Ascending aorta (tissue), 2 donors: ENCODE data around the gene SYNPO2. TPM values are rescaled to one million over a fixed set of nuclear protein-coding genes. Genes with fewer than 3 reads are reported as not detected.

Experiments
- DNase-seq, 2 donors: peaks; one replicate each; pipeline ENCODE4 v3.0.0-alpha.2; 2019; ENCODE audit warnings: low spot score in 2 of 2
- H3K27ac ChIP-seq, 2 donors: fragments of 200-600 bp; sonication (generic); one replicate each; pipeline ENCODE4 v1.5.1; 2016 to 2017; ENCODE audit warnings: mild to moderate bottlenecking in 1 of 2
- H3K27me3 ChIP-seq: fragments of 200-600 bp; sonication (generic); one replicate; pipeline ENCODE4 v1.5.1; 2017
- H3K36me3 ChIP-seq, 2 donors: fragments of 200-600 bp; sonication (generic); one replicate each; pipeline ENCODE4 v1.5.1; 2016
- H3K4me1 ChIP-seq, 2 donors: fragments of 200-600 bp; sonication (generic); one replicate each; pipeline ENCODE4 v1.5.1; 2016 to 2017; ENCODE audit warnings: mild to moderate bottlenecking in 1 of 2
- H3K4me3 ChIP-seq, 2 donors: fragments of 200-600 bp; sonication (generic); one replicate each; pipeline ENCODE4 v1.5.1; 2016 to 2017; ENCODE audit warnings: mild to moderate bottlenecking in 1 of 2
- H3K9me3 ChIP-seq, 2 donors: fragments of 200-600 bp; sonication (generic); one replicate each; pipeline ENCODE4 v1.5.1; 2016
- CTCF ChIP-seq, 3 experiments: fragments of 200-600 bp in 2 of 3; fragments of 450-650 bp in 1 of 3; sonication (generic) in 2 of 3; IDR thresholded peaks; one replicate each; pipeline ENCODE4 v1.5.1; 2016 to 2019; ENCODE audit warnings: antibody characterized with exemption in 3 of 3, mild to moderate bottlenecking in 1 of 3, moderate library complexity in 1 of 3
- intact Hi-C: fragments of 100-400 bp; cut with DNase I; formaldehyde crosslinking; loops from one replicate; pipeline ENCODE4 v1.15.1; 2023
- total RNA-seq: library from RNA; depleted of rRNA; stranded (reverse); fragments of >200 nt; gene quantifications from one replicate; pipeline ENCODE4 v1.1.0, GENCODE V29; 2016

Gene SYNPO2
- total RNA-seq, 1 donor from 2014 or later: 178 TPM

- DNase-seq: no peak
- Histone ChIP-seq H3K36me3 (no peaks in the 10 kb centered on the region), H3K4me1 (peaks cover 0 to 38% of the 10 kb centered on the region in 2 donors), H3K9me3 (no peaks in the 10 kb centered on the region), H3K4me3 (no peak overlapping the region), H3K27me3 (no peaks in the 10 kb centered on the region), H3K27ac (peak overlapping the region; percentile 79 to 81)
- intact Hi-C loops: loop anchor here (1.0 to 10.0 kb wide), 3 partner anchors 33 to 340 kb away; partner anchors contain the start of genes MYOZ2 and USP53
- TF ChIP-seq CTCF (IDR thresholded peaks at IDR 0.05): no peak
Observed at GRCh38 chr4:119104644-119105273, 216.1 kb downstream of the SYNPO2 start.

GRCh38 chr4:119105605-119106004, 217.0 kb downstream of the SYNPO2 start:
- H3K27ac ChIP-seq: peak overlapping the region; percentile 79 to 81
- H3K9me3 ChIP-seq: no peaks in the 10 kb centered on the region
- no peaks in the 10 kb centered on the region for H3K27me3 ChIP-seq
- DNase-seq: no peak
- no peak for TF ChIP-seq CTCF (IDR thresholded peaks at IDR 0.05)
- H3K36me3 ChIP-seq: no peaks in the 10 kb centered on the region
- intact Hi-C loops: loop anchor here (1.0 to 10.0 kb wide), 2 partner anchors 107 to 341 kb away; partner anchors contain the start of gene USP53
- H3K4me1 ChIP-seq: peaks cover 0 to 38% of the 10 kb centered on the region in 2 donors
- no peak overlapping the region for H3K4me3 ChIP-seq

- no peak overlapping the region for H3K4me3 ChIP-seq
- no peaks in the 10 kb centered on the region for H3K9me3 ChIP-seq
- TF ChIP-seq CTCF (IDR thresholded peaks at IDR 0.05): no peak
- intact Hi-C loops: loop anchor here (10.0 kb wide), 1 partner anchor 342 kb away; no protein-coding TSS in a partner anchor
- peaks cover 0 to 38% of the 10 kb centered on the region in 2 donors for H3K4me1 ChIP-seq
- peak overlapping the region; percentile 79 to 81 for H3K27ac ChIP-seq
- no peaks in the 10 kb centered on the region for H3K27me3 ChIP-seq
- no peak for DNase-seq
- H3K36me3 ChIP-seq: no peaks in the 10 kb centered on the region
Observed at GRCh38 chr4:119106036-119107000, 217.7 kb downstream of the SYNPO2 start.

GRCh38 chr4:119110121-119110520, 221.5 kb downstream of the SYNPO2 start:
- no peak for DNase-seq
- Histone ChIP-seq H3K27me3 (no peaks in the 10 kb centered on the region), H3K27ac (no peak overlapping the region), H3K4me3 (no peak overlapping the region), H3K9me3 (no peaks in the 10 kb centered on the region), H3K36me3 (no peaks in the 10 kb centered on the region), H3K4me1 (peaks cover 0 to 22% of the 10 kb centered on the region in 2 donors)
- TF ChIP-seq CTCF (IDR thresholded peaks at IDR 0.05): no peak
- intact Hi-C loops: no loop called here

Other genes starting within 250 kb of the SYNPO2 start
- gene METTL14, start 203.5 kb upstream of the SYNPO2 start, total RNA-seq: 2.4 TPM
- 108 TPM for gene SEC24D, start 52.7 kb upstream of the SYNPO2 start, total RNA-seq
- 3.5 TPM for gene MYOZ2, start 247.0 kb downstream of the SYNPO2 start, total RNA-seq